Measurements from ENCODE around the gene GLP1R.

GLP1R gene

DNA sequence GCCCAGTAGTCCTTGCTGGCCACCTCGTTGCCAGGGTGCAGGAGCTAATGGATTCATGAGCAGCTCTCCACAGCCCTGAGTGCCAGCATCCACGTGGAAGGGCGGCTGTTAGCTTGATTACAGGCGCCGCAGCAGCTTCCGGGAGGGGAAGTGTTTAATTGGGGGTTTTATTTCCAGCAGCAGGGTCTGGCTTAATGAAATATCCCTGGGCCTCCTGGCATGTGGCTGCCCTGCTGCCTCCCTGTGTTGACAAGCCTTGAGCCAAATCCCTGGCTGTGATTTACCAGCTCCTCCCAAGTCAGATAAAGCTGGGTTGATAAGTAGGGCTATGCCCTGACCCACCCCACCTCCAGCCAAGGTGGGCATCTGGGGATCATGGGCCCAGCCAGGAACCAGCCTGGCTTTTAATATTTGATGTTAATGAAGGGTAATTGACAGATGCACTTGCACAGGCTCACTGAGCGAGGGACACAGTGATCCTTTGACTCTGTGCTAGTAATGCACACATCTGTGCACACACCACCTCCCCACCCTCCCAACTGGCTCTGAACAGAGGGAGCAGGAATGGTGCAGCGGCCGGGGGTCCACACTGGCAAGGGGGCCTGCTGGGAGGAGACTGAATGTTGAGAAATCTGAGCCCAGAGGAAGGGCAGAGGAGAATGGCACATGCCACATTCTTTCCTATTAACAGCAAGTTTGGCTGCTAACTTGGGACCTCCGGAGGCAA is 13.6 kb downstream of the GLP1R start:
- DNase-seq (ENCODE audit: low read depth) = no peak

GRCh38 chr6:39063526-39063925 is 14.9 kb downstream of the GLP1R start:
- no peak for DNase-seq (ENCODE audit: low read depth)

DNA sequence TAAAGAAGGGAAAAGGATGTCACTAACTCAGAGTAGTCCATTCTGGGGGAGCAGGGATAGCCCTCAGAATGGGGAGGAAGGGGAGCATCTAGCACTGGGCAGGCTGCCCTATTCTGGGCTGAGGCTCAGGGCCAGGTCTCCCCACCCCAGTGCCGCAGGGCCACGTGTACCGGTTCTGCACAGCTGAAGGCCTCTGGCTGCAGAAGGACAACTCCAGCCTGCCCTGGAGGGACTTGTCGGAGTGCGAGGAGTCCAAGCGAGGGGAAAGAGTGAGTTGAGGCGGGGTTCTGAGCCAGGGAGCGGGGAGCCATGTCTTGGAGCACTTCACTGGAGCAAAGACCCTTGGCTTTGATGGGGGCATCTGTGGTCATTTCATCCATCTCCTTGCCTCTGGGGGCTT is 17.0 kb downstream of the GLP1R start:
- no peak for DNase-seq (ENCODE audit: low read depth)

DNA sequence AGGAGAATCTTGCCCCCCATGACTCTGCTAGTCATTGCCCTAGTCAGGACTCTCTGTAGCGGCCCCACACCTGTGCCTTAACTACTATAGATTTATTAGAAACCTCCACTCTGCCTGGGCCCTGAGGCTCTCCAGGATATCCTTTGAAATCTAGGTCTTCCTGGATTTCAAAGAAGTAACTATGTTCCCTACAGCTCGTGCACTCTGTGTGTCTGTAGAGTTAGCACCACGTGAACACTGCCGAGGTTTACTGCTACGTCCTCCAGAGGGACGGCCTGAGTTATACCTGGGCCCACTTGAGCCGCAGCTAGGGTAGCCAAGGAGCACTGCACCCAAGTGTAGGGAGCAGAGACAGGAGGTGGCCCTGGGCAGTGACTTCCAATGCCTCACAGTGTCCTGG is 19.8 kb downstream of the GLP1R start:
- no peak for DNase-seq (ENCODE audit: low read depth)

- DNase-seq (ENCODE audit: low read depth) = no peak
These were observed 24.2 kb downstream of the GLP1R start for GRCh38 chr6:39072830-39073229.

DNA sequence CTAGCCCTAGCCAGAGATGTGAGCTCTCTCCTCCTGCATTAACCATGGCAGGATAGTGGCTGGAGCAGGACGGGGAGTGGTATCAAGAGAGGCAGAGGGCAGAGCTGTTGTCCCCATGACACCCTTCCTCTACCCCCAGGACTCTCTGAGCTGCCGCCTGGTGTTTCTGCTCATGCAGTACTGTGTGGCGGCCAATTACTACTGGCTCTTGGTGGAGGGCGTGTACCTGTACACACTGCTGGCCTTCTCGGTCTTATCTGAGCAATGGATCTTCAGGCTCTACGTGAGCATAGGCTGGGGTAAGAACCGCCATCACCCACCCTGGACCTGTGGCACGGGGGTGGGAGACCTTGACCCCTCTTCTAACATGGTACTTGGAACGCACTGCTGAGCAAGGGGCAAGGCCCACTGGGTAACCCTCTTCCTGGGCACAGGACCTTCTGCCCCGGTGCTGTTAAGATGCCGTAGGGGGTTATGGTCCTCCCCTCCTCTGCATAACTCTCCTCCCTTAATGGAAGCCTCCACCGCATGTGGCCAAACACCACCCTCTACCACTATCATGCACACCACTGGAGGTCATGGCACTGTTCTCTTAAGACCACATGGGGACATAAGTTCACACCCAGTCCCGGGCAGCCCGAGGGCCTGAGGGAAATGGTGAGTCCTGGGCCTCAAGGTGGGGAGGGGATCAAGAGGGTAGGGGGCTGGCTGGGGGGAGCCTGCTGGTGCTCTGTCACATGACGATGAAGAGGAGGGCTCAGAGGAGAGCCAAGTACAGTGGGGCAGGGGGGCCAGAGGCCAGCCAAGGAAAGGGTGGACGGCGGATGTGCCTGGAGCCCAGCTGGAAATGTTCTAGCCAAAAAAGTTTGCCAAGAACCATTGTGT is 25.1 kb downstream of the GLP1R start:
- DNase-seq (ENCODE audit: low read depth) = no peak

- DNase-seq (ENCODE audit: low read depth) = no peak
These were observed 25.9 kb downstream of the GLP1R start for GRCh38 chr6:39074486-39074885.

DNA sequence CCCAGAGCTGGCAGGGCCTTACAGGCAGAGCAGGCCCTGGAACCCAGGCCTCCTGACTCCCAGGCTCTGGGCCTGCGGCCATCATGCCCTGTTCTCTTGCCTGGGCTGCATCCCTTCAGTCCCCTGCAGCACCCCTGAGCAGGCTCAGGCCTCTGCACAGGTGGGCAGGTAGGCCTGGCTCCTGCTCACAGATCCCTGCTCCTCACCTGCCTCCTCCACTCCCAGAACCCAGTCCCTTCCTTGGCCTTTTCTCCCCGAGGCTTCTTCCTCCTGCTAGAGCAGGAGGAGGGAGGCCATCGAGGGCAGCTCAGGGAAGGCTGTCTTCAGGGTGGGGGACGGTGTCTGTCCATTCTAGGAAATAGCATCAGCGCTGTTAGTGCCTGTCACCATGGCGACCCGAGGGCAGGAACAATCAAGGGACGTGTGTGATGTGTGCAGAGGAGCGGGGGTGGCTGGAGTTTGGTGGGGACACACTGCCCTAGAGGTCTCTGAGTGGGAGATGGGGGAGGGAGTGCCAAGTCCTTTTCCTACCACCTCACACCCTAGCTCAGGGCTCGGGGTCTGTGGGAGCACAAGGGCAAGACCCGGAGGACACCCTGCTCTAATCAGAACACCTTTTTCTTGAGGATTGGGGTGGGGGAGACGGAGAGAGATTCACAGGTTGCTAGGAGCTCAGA is 26.6 kb downstream of the GLP1R start:
- no peak for DNase-seq (ENCODE audit: low read depth)

- DNase-seq (ENCODE audit: low read depth) = no peak
These were observed 27.4 kb downstream of the GLP1R start for GRCh38 chr6:39075807-39076622.

GRCh38 chr6:39076623-39077535 is 28.3 kb downstream of the GLP1R start:
- no peak for DNase-seq (ENCODE audit: low read depth)

DNA sequence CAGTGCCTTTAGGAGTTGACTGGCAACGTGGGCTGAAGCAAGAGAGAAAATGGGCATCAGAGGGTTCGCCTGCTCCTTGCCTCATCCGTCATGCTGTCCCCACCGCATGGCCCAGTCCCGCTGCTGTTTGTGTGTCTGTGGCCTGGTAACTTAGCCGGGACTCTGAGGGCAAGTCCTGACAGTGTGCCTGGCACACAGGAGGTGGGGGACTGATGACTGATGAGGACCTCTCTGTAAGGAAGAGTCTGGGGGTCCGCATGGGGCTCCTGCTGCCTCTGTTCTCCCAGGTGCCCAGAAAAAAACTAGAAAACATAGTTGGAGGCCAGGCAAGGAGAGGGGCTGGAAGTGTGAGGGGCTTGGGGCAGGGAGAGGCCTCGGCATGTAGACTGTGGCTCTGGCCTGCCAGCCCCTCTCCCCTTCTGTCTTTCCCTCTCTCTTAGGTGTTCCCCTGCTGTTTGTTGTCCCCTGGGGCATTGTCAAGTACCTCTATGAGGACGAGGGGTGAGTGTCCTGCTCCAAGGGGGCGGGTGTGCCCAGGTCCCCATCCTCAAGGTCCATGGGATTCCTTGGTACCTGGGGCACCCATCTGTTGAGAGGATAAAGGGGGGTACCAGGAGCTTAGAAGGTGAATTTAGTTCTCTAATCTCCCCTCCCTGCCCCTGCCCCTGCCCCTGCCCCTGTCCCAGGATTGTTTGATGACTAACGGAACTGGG is 29.5 kb downstream of the GLP1R start:
- DNase-seq (ENCODE audit: low read depth) = no peak

GRCh38 chr6:39078695-39079094 is 30.1 kb downstream of the GLP1R start:
- DNase-seq (ENCODE audit: low read depth) = no peak

DNA sequence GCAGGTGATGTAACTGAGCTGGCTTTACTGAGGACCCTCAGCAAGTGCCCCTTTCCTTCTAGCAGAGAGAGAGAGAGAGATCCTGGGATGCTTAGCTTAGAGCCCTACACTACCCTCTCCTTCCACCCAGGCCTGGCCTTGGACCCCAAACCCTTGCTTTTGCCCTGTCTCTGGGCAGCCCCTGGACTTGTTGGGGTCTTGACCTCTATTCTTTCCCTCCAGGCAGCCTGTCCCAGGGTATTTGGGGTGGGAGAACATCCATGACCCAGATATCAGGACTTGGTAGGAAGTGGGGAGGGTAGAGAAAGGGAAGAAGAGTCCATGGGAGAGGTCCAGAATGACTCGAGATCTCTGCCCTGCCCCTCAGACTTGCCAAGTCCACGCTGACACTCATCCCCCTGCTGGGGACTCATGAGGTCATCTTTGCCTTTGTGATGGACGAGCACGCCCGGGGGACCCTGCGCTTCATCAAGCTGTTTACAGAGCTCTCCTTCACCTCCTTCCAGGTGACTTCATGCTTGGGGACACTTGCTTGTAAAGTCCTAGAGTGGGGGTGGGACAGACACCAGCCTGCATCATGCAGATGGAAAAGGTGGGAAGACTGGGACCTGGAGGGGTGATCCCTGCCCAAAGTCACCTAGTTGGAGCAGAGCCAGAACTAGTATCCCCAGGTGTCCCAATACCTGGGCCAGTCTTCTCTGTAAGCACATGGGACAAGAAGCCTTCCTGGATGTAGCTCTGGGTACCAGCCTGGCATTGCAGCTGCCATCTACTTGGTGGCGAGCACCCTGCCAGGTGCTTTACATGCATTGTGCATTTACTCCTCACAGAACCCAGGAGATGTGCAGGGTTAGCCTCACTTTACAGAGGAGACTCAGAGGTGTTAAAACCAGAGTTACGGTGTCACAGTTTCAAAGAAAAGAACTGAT is 30.9 kb downstream of the GLP1R start:
- no peak for DNase-seq (ENCODE audit: low read depth)

- DNase-seq (ENCODE audit: low read depth) = no peak
These were observed 31.8 kb downstream of the GLP1R start for GRCh38 chr6:39080246-39080875.

DNA sequence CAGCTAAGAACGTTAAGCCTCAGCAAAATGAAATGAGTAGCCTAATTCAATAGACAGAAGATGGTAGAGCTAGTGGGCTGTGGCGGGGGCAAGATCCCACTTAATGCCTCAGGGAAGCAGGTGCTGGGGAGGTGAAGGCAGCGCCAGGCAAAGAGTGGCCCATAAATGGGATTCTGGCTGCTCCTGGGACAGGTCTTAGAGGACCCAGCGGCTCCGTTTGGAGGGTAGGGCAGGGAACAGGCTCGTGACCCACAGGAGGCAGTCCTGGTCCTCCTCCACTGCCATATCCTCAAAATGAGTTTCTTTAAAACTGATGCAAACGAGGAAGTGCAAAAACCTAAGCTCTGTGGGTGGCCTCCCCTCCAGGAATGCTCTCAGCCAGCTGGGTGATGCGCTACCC is 33.7 kb downstream of the GLP1R start:
- no peak for DNase-seq (ENCODE audit: low read depth)

DNA sequence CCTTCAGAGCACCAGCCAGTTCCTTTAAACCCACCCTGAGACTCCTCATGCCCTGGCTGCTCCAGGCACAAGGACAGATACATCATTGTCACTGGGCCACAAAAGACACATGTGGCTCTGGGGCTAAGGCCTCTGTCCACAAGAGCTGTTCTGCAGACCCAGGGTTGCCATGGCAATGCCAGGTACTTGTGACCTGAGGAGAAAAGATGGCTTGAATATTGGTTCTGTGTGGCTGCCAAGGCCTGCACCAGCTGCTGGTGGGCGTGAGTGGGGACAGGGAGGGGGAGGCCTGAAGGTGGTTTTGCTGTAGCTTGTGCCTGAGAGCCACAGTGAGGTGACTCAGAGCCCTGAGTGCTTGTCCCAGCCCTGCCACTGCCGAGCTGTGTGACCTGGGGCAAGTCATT is 34.7 kb downstream of the GLP1R start:
- no peak for DNase-seq (ENCODE audit: low read depth)

GRCh38 chr6:39084506-39084905 is 35.9 kb downstream of the GLP1R start:
- DNase-seq (ENCODE audit: low read depth) = no peak

GRCh38 chr6:39085129-39085797 is 36.7 kb downstream of the GLP1R start:
- DNase-seq (ENCODE audit: low read depth) = no peak

All from activated T-helper 1 cell treated with Interleukin-2 at 50 U/mL for 16 hours (primary cell).